NCI-H1694 treated with DMSO at 0.1 percent for 48 hours (cell line): ENCODE results near the gene COL6A1.
"Not testable (repeated sequence)": the region's sequence is repeated elsewhere in the genome, so short reads cannot be mapped to it uniquely, and the experiment has no call there.

Experiments
- DNase-seq: peaks from one replicate; lab custom pipeline; 2025; lab: John Stamatoyannopoulos, UW

COL6A1 gene

DNA sequence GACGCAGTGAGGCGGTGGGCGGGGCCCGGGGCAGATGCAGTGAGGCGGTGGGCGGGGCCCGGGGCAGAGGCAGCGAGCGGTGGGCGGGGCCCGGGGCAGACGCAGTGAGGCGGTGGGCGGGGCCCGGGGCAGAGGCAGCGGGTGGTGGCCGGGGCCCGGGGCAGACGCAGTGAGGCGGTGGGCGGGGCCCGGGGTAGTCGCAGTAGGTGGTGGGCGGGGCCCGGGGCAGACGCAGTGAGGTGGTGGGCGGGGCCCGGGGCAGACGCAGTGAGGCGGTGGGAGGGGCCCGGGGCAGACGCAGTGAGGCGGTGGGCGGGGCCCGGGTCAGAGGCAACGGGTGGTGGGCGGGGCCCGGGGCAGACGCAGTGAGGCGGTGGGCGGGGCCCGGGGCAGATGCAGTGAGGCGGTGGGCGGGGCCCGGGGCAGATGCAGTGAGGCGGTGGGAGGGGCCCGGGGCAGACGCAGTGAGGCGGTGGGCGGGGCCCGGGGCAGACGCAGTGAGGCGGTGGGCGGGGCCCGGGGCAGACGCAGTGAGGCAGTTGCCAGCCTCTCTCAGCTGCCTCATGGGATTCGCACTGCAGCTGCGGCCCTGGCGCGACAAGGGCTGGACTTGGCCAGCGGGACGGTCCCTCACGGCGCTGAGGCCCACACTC lies 24.4 kb downstream of the COL6A1 start:
- not testable (repeated sequence) for DNase-seq

DNA sequence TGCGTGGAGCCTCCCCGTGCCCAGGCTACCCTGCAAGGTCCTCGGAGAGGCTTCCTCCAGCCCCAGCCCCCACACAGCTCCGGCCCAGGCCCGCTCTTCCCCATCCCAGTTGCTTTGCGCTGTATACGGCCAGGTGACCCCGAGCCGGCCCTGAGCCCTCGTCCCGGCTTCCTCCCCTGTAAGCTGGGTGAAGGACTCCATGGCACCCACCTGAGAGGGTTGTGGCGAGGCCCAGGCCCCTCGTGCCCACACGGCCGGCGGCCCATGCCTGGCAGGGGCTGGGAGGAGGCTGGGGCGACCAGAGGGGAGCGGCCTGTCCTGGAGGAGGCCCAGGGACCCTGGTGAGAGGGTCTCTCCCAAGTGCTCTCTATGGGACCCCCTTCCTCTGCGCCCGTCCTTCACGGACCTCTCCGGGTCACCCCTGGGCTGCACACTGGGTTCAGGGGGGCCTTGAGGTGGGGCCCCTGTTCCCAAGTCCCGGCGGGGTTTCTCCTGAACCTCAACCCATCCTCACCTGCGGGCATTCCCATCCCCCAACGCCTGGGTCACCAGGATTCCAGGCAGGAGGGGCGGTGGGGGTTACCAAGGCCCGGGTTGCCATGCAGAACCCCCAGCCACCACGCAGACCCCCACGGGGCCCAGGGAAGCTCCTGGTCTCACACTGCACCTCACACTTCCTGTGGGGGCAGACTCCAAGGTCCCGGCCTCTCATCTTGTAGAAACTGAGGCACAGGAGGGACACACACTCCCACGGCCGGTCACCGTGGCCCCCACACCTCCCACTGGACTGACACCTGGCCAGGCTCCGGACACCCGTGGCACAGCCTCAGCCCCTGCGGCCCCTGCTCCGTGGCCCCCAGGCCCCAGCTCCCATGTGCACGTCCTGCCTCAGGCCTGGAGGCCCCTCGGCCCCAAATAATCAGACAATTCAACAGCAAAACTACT lies 25.2 kb downstream of the COL6A1 start:
- DNase-seq, result no peak

DNA sequence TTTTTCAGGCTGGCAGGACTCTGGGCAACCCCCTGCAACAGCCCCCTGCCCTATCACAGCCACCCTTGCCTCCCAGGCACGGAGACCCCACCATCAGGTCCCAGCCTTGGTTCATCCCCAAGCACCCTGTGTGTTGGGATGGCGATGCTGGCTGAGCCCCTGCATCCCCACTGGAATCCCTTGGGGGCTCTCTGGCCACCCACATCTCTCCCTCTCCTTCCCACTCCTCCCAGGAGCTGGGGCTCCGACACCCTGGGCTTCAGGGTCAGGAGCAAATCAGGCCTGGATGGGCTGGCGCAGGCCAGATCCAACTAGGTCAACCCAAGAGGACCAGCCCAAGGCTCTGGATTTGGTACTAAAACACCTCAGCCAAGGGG lies 25.9 kb downstream of the COL6A1 start:
- no peak for DNase-seq

DNA sequence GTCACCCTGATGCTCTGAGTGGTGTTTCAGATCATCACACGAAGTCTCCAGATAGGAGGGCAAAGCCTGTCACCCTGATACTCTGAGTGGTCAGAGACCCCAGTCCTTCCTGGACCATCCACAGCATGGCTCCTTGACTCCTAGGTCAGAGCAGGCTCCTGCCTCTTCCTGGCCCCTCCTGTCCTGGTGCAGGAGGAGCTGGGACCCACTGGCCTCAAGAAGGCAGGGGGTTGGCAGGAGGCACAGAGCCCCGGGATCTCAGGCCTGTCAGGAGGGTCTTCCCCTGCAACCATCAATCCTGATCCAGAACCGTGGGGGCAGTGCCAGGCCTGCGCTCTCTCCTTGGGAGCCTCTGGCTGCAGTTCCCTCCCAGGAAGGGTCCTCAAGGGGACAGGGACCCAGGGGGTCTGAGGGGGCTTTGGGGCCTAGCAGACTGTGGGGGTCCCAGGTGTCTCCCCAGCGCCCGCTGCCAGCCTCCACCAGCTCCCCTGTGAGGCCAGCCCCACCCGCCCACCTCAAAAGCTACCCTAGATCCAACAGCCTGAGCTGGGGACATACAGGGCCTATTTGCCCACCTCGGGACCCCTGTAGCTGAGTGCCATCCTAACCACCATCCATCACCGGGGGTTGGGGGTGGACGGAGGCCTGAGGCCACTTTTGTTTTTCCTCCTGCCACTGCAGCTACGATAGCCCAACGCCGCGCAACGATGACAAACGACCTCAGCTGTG lies 27.5 kb downstream of the COL6A1 start:
- no peak for DNase-seq

DNA sequence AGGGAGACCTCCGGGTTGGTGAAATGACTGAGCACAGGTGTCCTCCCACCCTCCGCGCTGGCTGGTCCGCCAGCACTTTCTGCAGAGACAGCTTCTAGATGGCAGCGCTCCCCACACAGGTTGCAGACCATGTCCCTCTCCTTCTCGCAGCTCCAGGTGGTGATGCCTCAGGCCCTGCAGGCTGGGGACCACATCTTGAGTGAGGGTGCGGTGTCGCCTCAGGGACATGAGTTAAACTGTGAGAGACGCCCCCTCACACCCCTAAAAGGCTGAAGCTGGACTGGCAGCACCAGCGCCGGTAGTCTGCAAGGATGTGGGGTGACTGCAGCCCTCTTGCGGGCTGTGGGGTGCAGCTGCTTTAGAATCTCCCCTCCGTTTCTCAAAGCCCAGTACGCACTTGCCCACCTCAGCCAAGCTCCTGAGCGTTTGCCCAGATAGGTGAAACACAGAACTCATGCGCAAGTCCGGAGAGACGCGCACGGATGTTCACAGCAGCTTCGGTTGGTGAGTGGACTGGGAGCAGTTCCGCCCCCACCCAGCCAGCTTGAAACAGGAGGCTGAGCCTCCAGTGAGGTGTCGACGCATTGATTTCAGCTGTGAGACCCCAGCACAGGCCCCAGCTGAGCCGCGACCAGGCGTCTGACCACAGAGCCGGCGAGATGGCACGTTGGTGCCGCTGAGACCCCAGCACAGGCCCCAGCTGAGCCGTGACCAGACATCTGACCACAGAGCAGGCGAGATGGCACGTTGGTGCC lies 28.6 kb downstream of the COL6A1 start:
- no peak for DNase-seq

DNA sequence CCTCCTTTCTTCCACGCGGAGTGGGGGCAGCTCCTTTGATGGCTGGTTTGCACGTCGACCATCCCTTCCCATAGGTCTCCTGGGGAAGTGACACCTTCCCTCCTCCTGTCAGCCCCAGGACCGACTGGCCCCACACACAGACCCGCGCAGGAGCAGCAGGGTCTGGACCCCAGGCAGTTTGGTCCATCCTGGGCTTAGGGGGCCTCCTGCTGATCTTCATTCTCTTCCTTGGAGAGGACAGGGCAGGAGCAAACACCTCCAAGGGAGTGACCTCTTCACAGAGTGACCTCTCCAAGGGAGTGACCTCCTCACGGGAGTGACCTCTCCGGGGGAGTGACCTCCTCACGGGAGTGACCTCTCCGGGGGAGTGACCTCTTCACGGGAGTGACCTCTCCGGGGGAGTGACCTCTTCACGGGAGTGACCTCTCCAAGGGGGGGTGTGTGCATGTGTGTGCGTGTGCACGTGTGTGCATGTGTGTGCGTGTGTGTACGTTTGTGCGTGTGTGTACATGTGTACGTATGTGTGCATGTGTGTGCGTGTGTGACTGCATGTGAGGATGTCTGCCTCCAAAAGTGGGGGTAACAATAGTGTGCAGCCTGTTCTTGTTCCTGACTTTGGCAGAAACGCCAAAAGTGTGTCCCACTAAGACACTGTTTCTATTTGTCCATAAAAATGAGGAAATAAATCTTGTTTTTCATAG lies 29.8 kb downstream of the COL6A1 start:
- no peak for DNase-seq

DNA sequence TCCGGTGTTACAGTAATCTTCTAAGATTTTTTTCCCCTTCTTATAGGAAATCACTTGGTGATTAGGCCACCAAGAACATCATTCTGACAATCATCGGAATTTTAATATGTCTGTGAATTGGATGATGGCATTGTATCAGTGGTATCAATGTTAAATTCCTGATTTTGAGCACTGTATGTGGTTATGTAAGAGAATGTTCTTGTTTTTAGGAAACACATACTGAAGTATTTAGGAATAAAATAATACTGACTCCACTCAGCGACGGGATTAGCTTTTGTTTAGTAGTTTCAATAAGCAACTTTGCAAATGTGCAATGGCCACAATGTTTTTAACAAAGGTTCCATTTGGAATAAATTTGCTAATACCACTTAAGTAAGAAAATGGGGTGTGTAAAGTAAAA lies 30.6 kb downstream of the COL6A1 start:
- no peak for DNase-seq

DNA sequence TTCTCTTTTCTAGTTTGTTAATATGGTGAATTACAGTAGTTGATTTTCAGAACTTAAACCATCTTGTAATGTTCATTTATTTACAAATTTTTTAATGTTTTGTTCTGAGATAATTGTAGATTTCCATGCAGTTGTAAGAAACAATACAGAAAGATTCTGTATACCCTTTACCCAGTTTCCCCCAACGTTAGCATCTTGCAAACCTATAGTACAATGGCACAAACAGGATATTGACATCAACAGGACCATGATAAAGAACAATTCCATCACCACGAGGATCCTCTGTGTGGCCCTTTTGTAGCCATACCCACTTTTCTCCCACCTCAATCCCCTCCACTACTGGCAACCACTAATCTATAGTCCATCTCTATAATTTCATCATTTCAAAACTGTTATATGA lies 33.3 kb downstream of the COL6A1 start:
- no peak for DNase-seq

DNA sequence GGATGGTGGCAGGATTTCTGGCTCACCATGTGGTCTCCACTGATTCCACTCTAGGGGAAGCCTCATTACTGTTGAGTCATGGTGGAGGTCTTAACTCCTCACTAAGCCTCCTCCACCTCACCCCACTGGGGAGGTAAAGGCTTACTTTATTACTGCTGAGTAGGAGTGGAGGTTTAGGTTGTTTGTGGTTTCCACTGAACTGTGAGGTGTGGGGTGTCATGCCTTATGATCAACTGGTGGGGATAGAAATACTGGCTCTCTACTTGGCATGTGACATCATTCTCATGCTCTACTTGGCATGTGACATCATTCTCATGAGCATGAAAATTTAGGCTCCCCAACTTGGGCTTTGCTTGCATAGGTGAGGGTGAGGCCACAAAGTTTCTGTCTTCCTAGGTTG lies 35.6 kb downstream of the COL6A1 start:
- DNase-seq, result no peak

DNA sequence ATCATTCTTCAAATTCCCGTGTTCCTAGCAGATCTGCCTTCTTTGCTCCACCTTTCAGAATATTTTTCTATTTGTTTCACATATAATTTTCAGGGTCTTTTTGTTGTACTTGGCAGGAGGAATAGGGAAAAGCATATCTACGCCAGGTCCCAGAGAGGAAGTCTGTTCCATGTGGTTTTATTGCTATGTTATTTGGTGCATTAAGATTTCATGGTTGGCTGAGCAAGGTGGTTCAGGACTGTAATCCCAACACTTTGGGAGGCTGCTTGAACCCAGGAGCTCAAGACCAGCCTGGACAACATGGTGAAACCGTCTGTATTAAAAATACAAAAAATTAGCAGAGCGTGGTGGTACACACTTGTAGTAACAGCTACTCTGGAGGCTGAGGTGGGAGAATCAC lies 36.1 kb downstream of the COL6A1 start:
- no peak for DNase-seq

DNA sequence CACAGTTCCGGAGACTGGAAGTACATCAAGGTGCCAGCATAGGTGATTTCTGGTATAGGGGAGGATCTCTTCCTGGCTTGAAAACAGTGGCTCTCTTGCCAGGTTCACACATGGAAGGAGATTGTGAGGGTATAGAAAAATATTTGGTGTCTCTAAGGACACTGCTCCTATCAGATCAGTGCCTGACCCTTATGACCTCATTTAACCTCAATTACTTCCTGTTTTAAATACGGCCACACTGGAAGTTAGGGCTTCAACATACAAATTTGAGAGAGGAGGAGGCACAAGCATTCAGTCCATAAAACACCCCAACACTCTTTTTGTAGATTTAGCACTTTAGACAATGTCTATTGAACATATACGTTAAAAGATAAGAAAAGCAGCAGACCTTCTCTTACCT lies 37.0 kb downstream of the COL6A1 start:
- no peak for DNase-seq

DNA sequence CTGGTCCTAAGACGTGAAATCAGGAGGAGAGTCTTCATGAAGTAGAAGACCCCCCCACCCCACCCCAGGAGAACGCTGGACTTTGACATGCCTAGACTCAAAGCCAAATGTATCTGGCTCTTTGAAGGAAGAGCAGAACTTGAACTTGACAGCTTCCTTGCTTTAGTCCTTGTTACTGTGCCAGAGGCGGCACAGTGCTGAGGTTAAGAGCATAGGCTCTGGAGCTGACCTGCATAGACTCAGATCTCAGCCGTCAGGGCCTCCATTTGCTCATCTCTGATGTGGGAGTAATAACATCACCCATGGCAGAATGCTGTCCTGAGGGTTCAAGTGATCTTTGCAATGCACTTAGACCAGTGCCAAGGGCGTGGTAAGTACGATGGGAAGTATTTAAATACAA lies 39.0 kb downstream of the COL6A1 start:
- no peak for DNase-seq

DNA sequence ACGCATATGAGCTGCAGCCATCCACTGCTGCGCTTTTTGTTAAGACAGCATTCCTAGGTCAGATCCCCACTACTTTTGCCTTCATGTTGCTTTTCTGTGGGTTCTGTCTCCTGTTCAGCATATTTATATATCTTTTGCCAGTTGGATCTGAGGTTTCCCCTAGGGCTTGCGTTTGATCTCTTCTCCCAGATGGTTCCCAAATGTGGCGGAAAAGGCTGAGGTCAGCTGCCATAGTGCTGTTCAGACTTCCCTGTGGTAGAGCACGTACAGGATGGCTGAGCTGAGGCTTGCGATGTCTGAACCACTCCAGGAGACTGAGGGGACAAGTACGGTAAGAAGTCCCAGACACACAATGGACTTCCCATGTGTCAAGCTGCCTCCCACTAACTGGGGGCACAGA lies 39.8 kb downstream of the COL6A1 start:
- DNase-seq, result no peak

DNA sequence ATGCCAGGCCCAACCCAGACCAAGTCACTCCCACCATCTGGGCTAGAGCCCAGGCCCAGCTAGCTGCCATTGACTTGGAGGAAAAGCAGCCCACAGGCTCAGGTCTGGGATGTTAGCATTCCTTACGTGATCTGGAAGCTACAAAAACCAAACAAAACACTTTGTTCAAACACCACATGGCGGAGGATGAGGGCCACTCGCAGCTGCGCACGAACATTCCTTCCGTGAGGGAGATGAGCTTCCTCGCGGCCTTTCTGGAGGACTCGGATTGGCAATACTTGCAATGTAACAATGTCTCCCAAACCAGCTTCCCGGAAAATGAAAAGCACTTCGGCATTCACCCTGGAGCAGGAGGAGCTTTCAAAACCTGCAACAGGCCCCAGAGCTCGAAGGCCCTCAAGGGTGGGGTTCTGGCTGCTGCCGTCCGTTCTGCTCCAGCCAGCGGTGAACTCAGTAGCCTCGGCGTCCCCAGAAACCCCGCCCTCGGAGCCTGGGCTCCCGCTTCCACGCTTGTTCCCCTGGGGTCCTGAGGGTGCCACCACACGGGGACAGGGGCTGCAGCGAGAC lies 40.5 kb downstream of the COL6A1 start:
- DNase-seq, result no peak

DNA sequence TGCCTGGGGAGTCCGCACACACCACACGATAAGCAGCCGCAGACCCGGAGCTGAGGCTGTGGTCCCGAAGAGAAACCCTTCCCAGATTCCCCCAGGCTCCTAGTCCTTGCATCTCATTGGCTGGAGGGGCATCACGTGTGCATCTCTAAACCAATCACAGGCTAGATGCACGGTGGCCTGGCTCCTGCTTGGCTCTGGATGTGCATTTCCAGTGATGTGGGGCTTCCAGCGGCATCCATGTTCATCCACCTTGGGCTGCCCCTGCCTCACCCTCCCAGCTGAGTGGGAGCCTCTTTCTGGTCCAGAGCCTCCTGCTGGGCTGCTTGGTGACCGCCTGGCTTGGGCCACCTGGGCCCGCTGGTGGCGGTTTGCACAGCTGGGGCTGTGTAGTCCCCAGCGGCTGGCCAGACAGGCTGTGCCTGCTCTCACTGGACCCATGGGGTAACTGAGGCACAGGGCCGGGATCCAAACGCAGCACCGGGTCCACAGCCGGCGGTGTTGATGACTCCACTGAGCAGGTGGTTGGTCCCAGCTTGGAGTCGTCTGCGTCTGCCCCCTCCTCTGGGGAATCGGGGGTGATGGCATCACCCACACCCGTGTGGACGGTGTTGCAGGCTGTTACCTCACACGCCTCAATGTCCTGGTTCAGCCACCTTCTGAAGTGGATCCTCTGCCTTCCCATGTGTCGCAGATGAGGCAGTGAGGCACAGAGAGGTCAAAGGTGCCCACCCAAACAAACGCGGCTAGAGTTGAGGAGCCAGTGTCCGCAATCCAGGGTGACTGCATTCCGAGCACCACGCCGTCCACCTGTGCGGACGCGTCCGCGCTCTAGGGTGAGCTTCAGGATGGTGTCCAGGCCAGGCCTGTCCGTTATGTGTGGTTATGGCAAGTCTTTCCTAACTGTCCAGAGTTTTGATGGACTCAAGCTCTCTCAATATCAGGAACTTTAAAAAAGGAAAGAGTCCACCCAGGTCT lies 41.3 kb downstream of the COL6A1 start:
- DNase-seq, result no peak

DNA sequence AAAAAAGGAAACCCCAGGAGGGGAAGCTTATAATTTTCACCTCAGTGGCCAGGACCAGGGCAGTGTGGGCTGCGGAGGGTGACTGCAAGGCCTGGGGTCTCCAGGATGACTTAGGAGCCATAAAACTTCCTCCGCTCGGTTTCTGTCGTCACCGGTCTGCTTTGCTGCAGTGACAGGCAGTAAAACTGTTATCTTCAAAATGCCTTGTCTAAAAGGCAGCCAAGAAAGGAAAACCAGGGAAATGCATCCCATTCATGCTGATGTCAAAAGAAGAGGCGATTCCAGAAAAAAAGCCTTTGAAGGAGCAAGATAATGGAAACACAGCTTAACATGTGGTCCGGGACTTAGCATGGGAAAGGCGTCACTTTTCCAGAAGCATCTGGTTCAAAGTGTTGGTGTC lies 42.0 kb downstream of the COL6A1 start:
- no peak for DNase-seq

DNA sequence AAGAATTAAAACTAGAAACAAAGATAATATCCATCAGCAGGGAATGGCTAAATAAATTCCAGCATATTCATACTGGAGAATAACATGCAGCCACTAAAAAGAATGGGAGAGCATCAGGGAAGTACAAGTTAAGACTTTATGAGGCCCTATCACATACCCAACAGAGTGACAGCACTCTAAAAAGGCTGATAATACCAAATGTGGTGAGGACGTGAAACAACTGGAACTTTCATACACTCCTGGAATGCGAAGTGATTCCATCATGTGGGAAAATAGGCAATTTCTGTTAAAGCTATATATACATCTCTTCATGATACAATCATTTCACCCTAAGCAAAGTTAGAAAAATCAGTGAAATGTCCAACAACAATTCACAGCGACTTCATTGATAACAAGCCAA lies 42.6 kb downstream of the COL6A1 start:
- no peak for DNase-seq

DNA sequence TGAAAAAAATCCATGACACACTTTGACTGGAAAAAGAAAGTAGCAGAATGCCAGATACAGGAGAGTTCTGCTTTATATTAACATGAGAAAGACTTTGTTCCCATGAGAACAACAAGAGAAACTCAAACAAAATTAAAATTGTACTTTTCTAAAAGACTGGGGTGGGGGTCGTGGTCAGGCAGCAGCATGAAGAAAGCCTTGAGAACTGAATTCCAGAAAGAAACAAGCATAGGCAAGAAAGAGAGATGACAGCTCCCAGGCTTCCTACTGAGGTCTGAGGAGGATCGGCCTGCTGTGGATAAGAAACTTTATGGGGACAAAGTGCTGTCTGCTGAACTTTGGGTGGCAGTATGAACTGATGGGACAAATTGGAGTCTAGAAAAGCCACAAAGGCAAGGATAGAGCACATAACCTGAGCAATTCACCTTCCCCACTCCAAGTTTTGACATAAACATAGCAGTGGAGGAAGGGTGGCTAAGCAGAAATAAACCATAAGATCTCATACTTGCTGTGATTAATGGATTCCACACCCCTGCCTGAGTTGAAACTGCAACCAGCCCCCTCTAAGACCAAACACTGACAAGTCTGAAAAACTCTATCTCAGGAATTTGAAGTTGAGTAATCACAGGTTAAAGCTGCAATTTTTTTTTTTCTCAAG lies 43.7 kb downstream of the COL6A1 start:
- no peak for DNase-seq

DNA sequence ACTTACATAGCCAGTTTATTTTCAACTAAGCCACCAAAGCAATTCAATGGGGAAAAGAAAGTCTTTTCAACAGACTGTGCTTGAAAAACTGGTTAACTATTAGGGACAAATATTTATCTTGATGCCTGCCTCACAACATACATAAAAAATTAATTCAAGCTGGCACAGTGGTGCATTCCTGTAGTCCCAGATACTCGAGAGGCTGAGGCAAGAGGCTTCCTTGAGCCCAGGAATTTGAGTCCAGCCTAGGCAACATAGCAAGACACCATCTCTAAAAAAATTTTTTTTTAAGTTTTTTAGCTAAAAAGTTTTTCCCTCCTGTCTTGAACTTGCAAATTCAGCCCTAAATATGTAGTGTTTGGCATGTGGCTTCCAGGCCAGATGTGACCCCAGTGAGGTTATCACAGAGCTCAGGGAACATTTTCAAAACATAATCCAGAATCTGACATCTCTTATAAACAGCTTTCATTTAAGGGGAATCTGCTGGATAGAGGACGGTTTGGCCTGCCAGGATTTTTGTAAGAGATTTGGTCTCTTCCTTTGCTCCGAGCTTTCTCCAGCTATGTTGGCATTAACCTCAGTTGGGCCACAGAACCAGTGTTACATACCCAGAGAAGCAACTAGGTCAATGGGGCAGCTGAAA lies 46.4 kb downstream of the COL6A1 start:
- DNase-seq, result no peak
